ENCODE measurements around the gene GSTA1. TPM values are rescaled to one million over a fixed set of nuclear protein-coding genes. Genes with fewer than 3 reads are reported as not detected.

Gene GSTA1
- total RNA-seq, 8 experiments from 2014 or later = 0.69 TPM; not detected in 7

Other genes with a start within 250 kb of the GSTA1 start
- 10 to 100 TPM in 4 of 8 experiments, 1 to 10 TPM in 4; 1.8 to 38.0 (median 10.7) TPM for gene TRAM2, start 226.8 kb downstream of the GSTA1 start, total RNA-seq
- 10 to 100 TPM; 13.1 to 79.0 (median 59.4) TPM for gene TMEM14A, start 132.7 kb downstream of the GSTA1 start, total RNA-seq
- under 1 TPM in 1 of 8 experiments, not detected in 7; 0.14 TPM for gene GSTA2, start 40.3 kb downstream of the GSTA1 start, total RNA-seq
- not detected for gene GSTA5, start 37.0 kb upstream of the GSTA1 start, total RNA-seq
- gene GSTA3, start 105.9 kb upstream of the GSTA1 start, total RNA-seq = not detected
- 100 to 1,000 TPM in 4 of 8 experiments, 10 to 100 TPM in 4; 62.5 to 152 (median 108) TPM for gene GSTA4, start 191.5 kb upstream of the GSTA1 start, total RNA-seq

Data from motor neuron (in vitro differentiated cells).